NAMALWA (cell line): ENCODE data around the gene VDR.

ENCODE experiments used
- DNase-seq: peaks from one replicate; pipeline ENCODE4 v3.0.0-alpha.2; 2015; ENCODE audit warnings: low spot score

Gene VDR

GRCh38 chr12:47892819-47893218 is 12.0 kb downstream of the VDR start:
- no peak for DNase-seq

GRCh38 chr12:47891356-47891755 is 13.4 kb downstream of the VDR start:
- no peak for DNase-seq

- DNase-seq = peak; percentile 27
These were observed 15.8 kb downstream of the VDR start for GRCh38 chr12:47889040-47889439.

GRCh38 chr12:47888153-47888819 is 16.5 kb downstream of the VDR start:
- no peak for DNase-seq

GRCh38 chr12:47887529-47887928 is 17.3 kb downstream of the VDR start:
- DNase-seq = no peak

GRCh38 chr12:47886510-47887240 is 18.1 kb downstream of the VDR start:
- no peak for DNase-seq

- DNase-seq = no peak
These were observed 19.2 kb downstream of the VDR start for GRCh38 chr12:47885566-47885965.

- DNase-seq = no peak
These were observed 19.7 kb downstream of the VDR start for GRCh38 chr12:47885012-47885501.

GRCh38 chr12:47884501-47884900 is 20.3 kb downstream of the VDR start:
- DNase-seq = no peak

- DNase-seq = no peak
These were observed 21.1 kb downstream of the VDR start for GRCh38 chr12:47883663-47884195.

GRCh38 chr12:47882781-47883546 is 21.8 kb downstream of the VDR start:
- peak; percentile 76 for DNase-seq

- no peak for DNase-seq
These were observed 22.9 kb downstream of the VDR start for GRCh38 chr12:47881826-47882427.

- no peak for DNase-seq
These were observed 23.7 kb downstream of the VDR start for GRCh38 chr12:47881051-47881450.

GRCh38 chr12:47878918-47879481 is 25.8 kb downstream of the VDR start:
- DNase-seq = no peak

- DNase-seq = no peak
These were observed 26.4 kb downstream of the VDR start for GRCh38 chr12:47878293-47878917.

- no peak for DNase-seq
These were observed 27.7 kb downstream of the VDR start for GRCh38 chr12:47877081-47877480.

- no peak for DNase-seq
These were observed 28.3 kb downstream of the VDR start for GRCh38 chr12:47876440-47876960.

- DNase-seq = no peak
These were observed 28.9 kb downstream of the VDR start for GRCh38 chr12:47875746-47876439.

- no peak for DNase-seq
These were observed 30.5 kb downstream of the VDR start for GRCh38 chr12:47874316-47874715.

GRCh38 chr12:47870175-47870781 is 34.5 kb downstream of the VDR start:
- DNase-seq = peak; percentile 30
